Central memory CD8-positive, alpha-beta T cell (primary cell): ENCODE data around the gene MYO1D.
"Not testable (repeated sequence)": the region's sequence is repeated elsewhere in the genome, so short reads cannot be mapped to it uniquely, and the experiment has no call there.

Experiments
- ATAC-seq: fragments of 150-1000 bp; cut with Tn5 transposase; replicated peaks from 2 replicates; pipeline ENCODE4 v1.10.0; 2022; ENCODE audit warnings: mild to moderate bottlenecking, moderate FRiP score, moderate number of reproducible peaks; ENCODE audit not compliant: poor library complexity, severe bottlenecking; ENCODE audit errors: extremely low read depth
- DNase-seq, 2 donors: peaks; one replicate each; pipeline ENCODE4 v3.0.0; 2021; ENCODE audit warnings: low spot score in 2 of 2
- H3K27ac Mint-ChIP-seq: one replicate; pipeline ENCODE4 v1.8.0; 2022; ENCODE audit warnings: low read depth, mild to moderate bottlenecking, moderate library complexity, mixed read lengths
- H3K27me3 Mint-ChIP-seq: one replicate; pipeline ENCODE4 v1.8.0; 2022; ENCODE audit warnings: mixed read lengths
- H3K36me3 Mint-ChIP-seq: one replicate; pipeline ENCODE4 v1.8.0; 2022; ENCODE audit warnings: mild to moderate bottlenecking, moderate library complexity, mixed read lengths; ENCODE audit not compliant: insufficient read depth
- H3K4me1 Mint-ChIP-seq: one replicate; pipeline ENCODE4 v1.8.0; 2022; ENCODE audit warnings: mixed read lengths
- H3K4me3 Mint-ChIP-seq: one replicate; pipeline ENCODE4 v1.8.0; 2022; ENCODE audit warnings: mild to moderate bottlenecking, moderate library complexity, mixed read lengths
- H3K9me3 Mint-ChIP-seq: one replicate; pipeline ENCODE4 v1.8.0; 2022; ENCODE audit warnings: mixed read lengths

MYO1D gene

DNA sequence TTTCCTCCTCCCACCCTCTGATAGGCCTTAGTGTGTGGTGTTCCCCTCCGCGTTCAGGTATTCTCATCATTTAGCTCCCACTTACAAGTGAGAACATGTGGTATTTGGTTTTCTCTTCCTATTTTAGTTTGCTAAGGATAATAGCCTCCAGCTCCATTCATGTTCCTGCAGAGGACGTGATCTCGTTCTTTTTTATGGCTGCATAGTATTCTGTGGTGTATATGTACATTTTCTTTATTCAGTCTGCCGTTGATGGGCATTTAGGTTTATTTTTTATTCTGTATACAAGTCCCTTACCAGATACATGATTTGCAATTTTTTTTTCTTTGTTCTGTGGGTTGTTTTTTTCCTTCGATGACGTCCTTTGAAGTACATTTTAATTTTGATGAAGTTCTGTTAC, 409.0 kb downstream of the MYO1D start:
- no peak for ATAC-seq
- peaks cover 10% of the 10 kb centered on the region for H3K4me1 Mint-ChIP-seq
- H3K27me3 Mint-ChIP-seq, result no peaks in the 10 kb centered on the region
- H3K4me3 Mint-ChIP-seq, result no peak overlapping the region
- H3K36me3 Mint-ChIP-seq, result peaks cover 61% of the 10 kb centered on the region
- H3K9me3 Mint-ChIP-seq, result no peaks in the 10 kb centered on the region
- DNase-seq, result no peak
- H3K27ac Mint-ChIP-seq, result no peak overlapping the region

DNA sequence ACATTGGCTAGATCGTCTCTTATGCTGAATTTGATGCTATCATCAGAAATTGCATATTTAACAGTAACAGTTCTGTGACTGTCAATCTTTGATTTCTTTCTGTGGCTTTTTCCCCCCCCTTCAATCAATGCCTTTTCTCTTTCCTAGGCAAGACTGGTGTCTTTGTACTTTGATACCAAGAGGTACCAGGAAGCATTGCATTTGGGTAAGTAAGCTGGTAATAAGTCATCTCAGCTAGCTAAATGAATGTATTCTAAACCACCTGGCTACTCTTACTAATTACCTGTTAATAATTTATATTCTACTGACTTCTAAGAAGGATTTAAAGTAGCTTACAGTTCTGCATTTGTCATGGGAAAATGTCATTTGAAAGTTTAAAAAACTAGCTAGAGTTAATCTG, 412.6 kb downstream of the MYO1D start:
- no peak overlapping the region for H3K27ac Mint-ChIP-seq
- DNase-seq (no peak), ATAC-seq (no peak)
- H3K4me3 Mint-ChIP-seq, result no peak overlapping the region
- peaks cover 54% of the 10 kb centered on the region for H3K36me3 Mint-ChIP-seq
- H3K9me3 Mint-ChIP-seq, result no peaks in the 10 kb centered on the region
- no peaks in the 10 kb centered on the region for H3K27me3 Mint-ChIP-seq
- H3K4me1 Mint-ChIP-seq, result peaks cover 25% of the 10 kb centered on the region

DNA sequence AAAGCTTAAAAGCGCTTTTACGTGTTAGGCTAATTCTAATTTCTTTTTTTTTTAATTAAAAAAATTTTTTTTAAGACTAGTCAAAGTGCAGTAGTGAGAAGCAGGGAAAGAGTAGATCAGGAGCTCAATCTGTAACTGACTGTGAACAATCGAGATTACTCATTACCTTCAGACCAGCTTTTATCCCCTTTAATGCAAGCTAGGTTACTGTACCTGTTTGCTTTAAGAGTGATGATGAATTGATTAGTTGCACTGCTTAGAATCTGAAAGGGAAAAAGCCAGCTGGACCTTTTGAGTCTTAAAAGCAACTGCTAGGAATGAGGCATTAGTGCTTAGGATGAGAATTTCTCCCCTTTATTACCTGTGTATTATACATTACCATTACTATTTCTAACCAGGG, 413.6 kb downstream of the MYO1D start:
- Mint-ChIP-seq H3K9me3 (no peaks in the 10 kb centered on the region), H3K27ac (no peak overlapping the region), H3K4me3 (no peak overlapping the region), H3K4me1 (peaks cover 29% of the 10 kb centered on the region), H3K36me3 (peaks cover 55% of the 10 kb centered on the region), H3K27me3 (no peaks in the 10 kb centered on the region)
- DNase-seq (no peak), ATAC-seq (no peak)

DNA sequence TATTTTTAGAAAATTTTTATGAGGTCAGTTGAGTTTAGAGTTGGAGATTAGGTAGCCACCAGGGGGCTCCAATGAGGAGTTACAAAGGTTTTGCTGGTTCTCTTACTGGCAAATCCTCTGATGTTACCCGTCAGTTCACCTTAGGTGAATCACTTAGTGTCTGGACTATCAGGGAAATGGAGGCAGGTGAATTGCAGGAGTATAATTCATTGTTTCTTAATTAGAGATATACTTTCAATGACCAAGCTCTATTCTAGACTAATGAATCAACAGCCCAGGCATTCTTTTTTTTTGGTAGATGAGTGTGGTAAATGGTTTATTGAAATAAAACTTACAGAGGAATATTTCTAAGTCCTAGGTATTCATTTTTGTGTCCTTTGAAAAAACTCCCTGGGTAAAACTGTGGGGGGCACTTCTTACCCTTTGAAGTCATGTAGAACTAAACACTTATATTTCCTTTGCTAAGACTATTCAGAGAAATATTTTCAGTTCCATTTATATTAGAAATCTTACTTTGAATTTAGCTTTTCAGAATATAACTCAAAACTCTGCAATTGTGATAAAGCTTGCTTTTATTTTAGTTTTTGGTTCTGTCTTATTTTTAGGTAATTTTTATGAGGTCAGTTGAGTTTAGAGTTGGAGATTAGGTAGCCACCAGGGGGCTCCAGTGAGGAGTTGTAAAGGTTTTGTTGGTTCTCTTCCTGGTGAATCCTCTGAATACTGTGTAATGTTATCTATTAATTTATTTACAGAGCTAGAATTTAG, 414.9 kb downstream of the MYO1D start:
- ATAC-seq (peak; percentile 84), DNase-seq (peak; percentile 34 to 54)
- H3K27me3 Mint-ChIP-seq, result no peaks in the 10 kb centered on the region
- H3K9me3 Mint-ChIP-seq, result no peaks in the 10 kb centered on the region
- peaks cover 56% of the 10 kb centered on the region for H3K36me3 Mint-ChIP-seq
- no peak overlapping the region for H3K27ac Mint-ChIP-seq
- peaks cover 29% of the 10 kb centered on the region for H3K4me1 Mint-ChIP-seq
- H3K4me3 Mint-ChIP-seq, result no peak overlapping the region

DNA sequence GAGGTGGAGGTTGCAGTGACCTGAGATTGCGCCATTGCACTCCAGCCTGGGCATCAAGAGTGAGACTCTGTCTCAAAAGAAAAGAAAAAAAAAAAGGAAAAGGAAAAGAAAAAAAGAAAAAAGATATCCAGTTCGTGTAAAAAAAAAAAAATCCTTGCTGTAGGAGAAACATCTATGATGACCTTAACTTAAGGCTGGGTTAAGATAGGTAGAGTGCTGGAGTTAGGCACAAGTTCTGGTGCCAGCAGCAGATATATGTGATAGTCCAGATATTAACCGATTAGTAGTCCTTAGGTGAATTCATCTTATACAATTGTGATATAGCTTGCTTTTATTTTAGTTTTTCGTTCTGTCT, 415.4 kb downstream of the MYO1D start:
- DNase-seq (no peak), ATAC-seq (no peak)
- Mint-ChIP-seq H3K9me3 (no peaks in the 10 kb centered on the region), H3K36me3 (peaks cover 56% of the 10 kb centered on the region), H3K27ac (no peak overlapping the region), H3K4me3 (no peak overlapping the region), H3K4me1 (peaks cover 29% of the 10 kb centered on the region), H3K27me3 (no peaks in the 10 kb centered on the region)

DNA sequence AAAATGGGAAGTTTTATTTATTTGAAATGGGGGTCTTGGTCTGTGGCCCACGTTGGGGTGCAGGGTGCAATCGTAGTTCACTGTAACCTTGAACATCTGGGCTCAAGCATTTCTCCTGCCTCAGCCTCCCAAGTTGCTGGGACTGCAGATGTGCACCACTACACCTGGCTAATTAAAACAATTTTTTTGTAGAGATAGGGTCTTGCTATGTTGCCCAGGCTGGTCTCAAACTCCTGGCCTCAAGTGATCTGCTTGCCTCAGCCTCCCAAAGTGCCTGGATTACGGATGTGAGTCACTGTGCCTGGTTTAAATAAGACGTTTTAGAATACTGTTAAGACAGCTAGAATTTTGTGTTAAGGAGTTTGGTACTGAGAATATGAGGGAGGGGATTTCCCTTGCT, 416.9 kb downstream of the MYO1D start:
- no peak overlapping the region for H3K4me3 Mint-ChIP-seq
- no peak overlapping the region for H3K27ac Mint-ChIP-seq
- ATAC-seq, result no peak
- H3K4me1 Mint-ChIP-seq, result peaks cover 29% of the 10 kb centered on the region
- no peaks in the 10 kb centered on the region for H3K9me3 Mint-ChIP-seq
- H3K27me3 Mint-ChIP-seq, result no peaks in the 10 kb centered on the region
- peaks cover 57% of the 10 kb centered on the region for H3K36me3 Mint-ChIP-seq
- no peak for DNase-seq

DNA sequence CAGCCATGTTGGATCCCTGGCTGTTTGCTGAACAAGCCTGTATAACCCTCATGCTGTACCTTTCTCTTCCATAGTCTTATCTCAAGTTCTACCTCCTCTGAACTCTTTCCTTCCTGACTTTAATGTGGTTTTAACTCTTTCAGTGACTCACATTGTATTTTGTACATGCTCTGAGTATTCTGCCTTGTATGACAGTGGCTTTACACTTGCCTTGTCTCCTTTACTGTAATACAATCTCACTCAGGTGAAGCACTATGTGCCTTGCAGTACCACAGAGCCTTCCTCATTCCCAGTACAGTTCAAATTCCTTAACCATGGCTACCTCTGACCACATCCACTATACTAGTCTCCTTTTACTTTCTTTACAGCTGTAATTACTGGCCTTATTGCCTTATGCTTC, 418.6 kb downstream of the MYO1D start:
- Mint-ChIP-seq H3K27me3 (no peaks in the 10 kb centered on the region), H3K9me3 (no peaks in the 10 kb centered on the region), H3K36me3 (peaks cover 70% of the 10 kb centered on the region), H3K4me1 (peaks cover 39% of the 10 kb centered on the region), H3K4me3 (no peak overlapping the region), H3K27ac (peak overlapping the region; percentile 38)
- DNase-seq (no peak), ATAC-seq (no peak)

DNA sequence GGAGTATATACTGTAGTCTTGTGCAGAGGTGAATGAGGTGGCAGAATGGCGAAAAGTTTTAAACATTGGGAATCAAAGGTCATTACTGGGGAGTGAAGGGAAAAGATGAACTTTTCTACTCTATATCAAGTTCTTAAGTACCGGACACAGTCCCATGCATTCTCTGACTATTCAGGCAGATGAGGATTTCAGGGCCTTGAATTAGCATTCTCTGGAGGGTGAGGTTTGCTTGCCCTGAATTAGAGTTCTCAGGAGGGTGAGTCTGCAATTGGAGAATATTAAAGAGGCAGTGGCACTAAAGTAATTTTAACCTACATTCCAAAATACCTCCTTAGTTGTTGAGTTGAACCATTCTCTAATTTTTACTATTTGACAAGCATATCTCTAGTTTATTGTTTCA, 423.6 kb downstream of the MYO1D start:
- H3K27me3 Mint-ChIP-seq, result no peaks in the 10 kb centered on the region
- no peaks in the 10 kb centered on the region for H3K9me3 Mint-ChIP-seq
- DNase-seq (no peak), ATAC-seq (no peak)
- H3K4me1 Mint-ChIP-seq, result peaks cover 33% of the 10 kb centered on the region
- peak overlapping the region; percentile 73 for H3K27ac Mint-ChIP-seq
- no peak overlapping the region for H3K4me3 Mint-ChIP-seq
- H3K36me3 Mint-ChIP-seq, result peaks cover 67% of the 10 kb centered on the region

DNA sequence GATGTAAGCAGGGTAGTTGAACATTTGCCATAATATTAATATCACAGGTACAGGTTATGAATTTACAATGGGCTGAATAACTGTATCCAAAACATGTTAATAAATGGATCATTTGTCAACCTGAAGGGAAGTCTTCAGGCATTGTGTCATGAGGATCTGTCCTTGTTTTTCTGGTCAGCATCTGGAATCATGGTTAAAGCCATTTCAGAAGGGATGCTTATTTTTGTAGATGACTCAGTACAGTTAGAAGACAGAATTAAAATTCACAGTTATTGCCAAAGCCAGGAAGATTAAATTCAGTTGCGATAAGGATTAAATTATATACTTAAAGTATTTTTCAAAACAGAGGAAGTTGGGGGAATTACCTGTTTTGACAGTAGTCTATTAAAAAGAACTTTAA, 424.6 kb downstream of the MYO1D start:
- H3K4me1 Mint-ChIP-seq, result peaks cover 28% of the 10 kb centered on the region
- no peak for DNase-seq
- peaks cover 65% of the 10 kb centered on the region for H3K36me3 Mint-ChIP-seq
- H3K27ac Mint-ChIP-seq, result peak overlapping the region; percentile 73
- H3K27me3 Mint-ChIP-seq, result no peaks in the 10 kb centered on the region
- H3K9me3 Mint-ChIP-seq, result no peaks in the 10 kb centered on the region
- no peak overlapping the region for H3K4me3 Mint-ChIP-seq
- no peak for ATAC-seq

DNA sequence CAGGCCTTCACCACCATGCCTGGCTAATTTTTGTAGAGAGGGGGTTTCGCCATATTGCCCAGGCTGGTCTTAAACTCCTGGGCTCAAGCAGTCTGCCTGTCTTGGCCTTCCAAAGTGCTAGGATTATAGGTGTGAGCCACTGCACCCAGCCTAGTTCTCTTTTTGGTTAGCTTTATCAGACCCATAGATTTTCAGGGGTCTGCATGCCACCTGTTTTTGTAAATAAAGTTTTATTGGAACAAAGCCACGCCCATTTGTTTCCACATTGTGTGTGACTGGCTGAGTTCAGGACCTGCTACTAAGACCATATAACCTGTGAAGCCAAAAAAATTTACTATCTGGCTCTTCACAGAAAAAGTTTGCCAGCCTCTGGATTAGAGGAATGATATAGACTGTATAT, 425.0 kb downstream of the MYO1D start:
- peak overlapping the region; percentile 73 for H3K27ac Mint-ChIP-seq
- no peak for DNase-seq
- ATAC-seq, result no peak
- no peak overlapping the region for H3K4me3 Mint-ChIP-seq
- peaks cover 66% of the 10 kb centered on the region for H3K36me3 Mint-ChIP-seq
- peaks cover 32% of the 10 kb centered on the region for H3K4me1 Mint-ChIP-seq
- H3K27me3 Mint-ChIP-seq, result no peaks in the 10 kb centered on the region
- no peaks in the 10 kb centered on the region for H3K9me3 Mint-ChIP-seq

DNA sequence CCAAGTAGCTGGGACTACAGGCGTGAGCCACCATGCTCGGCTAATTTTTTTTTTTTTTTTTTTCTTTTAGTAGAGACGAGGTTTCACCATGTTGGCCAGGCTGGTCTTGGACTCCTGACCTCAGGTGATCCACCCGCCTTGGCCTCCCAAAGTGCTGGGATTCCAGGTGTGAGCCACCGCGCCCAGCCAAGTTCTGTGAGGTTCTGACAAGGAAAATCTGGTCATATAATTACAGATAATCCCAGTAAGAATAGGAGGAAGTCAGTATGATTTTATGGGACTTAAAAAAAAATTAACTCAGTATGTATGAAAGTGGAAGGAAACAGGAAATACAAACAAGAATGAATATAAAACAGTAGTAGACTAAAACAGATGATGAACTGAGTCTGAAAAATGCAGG, 426.5 kb downstream of the MYO1D start:
- peaks cover 46% of the 10 kb centered on the region for H3K4me1 Mint-ChIP-seq
- H3K27me3 Mint-ChIP-seq, ATAC-seq, H3K9me3 Mint-ChIP-seq, DNase-seq, H3K4me3 Mint-ChIP-seq: not testable (repeated sequence)
- peak overlapping the region; percentile 41 for H3K27ac Mint-ChIP-seq
- H3K36me3 Mint-ChIP-seq, result peaks cover 59% of the 10 kb centered on the region

DNA sequence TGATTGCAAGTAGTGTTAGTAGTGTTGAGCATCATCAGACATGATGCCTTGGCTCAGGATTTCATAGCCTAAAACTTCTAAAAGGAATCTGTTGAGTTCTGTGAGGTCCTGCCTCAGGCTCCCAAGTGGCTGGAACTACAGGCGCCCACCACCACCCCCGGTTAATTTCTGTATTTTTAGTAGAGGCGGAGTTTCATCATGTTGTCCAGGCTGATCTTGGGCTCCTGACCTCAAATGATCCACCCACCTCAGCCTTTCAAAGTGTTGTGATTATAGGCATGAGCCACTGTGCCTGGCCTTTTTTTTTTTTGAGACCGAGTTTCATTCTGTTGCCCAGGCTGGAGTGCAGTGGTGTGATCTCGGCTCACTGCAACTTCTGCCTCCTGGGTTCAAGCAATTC, 427.0 kb downstream of the MYO1D start:
- Mint-ChIP-seq H3K9me3 (no peaks in the 10 kb centered on the region), H3K27ac (no peak overlapping the region), H3K4me3 (no peak overlapping the region), H3K27me3 (no peaks in the 10 kb centered on the region), H3K4me1 (peaks cover 50% of the 10 kb centered on the region), H3K36me3 (peaks cover 55% of the 10 kb centered on the region)
- no peak for ATAC-seq
- no peak for DNase-seq

DNA sequence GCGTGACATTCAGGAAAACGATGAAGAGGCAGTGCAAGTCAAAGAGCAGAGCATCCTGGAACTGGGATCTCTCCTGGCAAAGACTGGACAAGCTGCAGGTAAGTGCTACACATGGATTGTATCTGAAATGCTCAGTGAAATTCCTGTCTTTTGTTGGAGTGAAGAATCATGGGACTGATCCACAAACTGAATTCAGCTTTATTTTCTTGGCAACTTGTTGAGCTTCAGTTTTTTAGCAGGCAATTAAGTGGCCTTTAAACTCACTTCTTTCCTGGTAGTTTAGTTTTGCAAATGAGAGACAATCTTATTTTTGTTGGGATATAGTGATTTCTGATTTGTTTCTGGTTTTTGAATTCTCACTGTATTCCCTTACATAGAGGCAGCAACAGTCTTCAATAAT, 430.0 kb downstream of the MYO1D start:
- H3K27ac Mint-ChIP-seq, result no peak overlapping the region
- H3K36me3 Mint-ChIP-seq, result peaks cover 40% of the 10 kb centered on the region

More for the DNA sequence above, 430.0 kb downstream of the MYO1D start:
- Mint-ChIP-seq H3K9me3 (no peaks in the 10 kb centered on the region), H3K4me1 (peaks cover 32% of the 10 kb centered on the region), H3K27me3 (no peaks in the 10 kb centered on the region), H3K4me3 (peak overlapping the region; percentile 71)
- no peak for DNase-seq
- no peak for ATAC-seq
